HepG2 (cell line): Measurements from ENCODE around the gene NPBWR2. TPM values are rescaled to one million over a fixed set of nuclear protein-coding genes. Genes with fewer than 3 reads are reported as not detected.

Experiments used
- ATAC-seq: fragments of 200-7000 bp; cut with Tn5 transposase; 3 replicates; pipeline ENCODE4 v1.9.1; 2020; ENCODE audit warnings: mild to moderate bottlenecking, moderate library complexity
- BruUV-seq: library from RNA; stranded (reverse); fragments of 400-500 nt; replicated peaks from 2 replicates; lab custom pipeline; 2021; lab: Mats Ljungman, UMichigan
- CTCF ChIA-PET: fragments of 300-600 bp; formaldehyde crosslinking; extraction: SDS; loops from one replicate; lab custom pipeline; 2021; ENCODE audit warnings: low total read pairs, inconsistent platforms, low intra/inter-chr PET ratio; lab: Yijun Ruan, JAX
- POLR2A ChIA-PET: fragments of 350-600 bp; sonication (Branson Sonifier 250); formaldehyde crosslinking; loops from one replicate; lab custom pipeline; 2020; ENCODE audit warnings: antibody characterized with exemption, inconsistent platforms; lab: Yijun Ruan, JAX
- DNase-seq: peaks from one replicate; pipeline ENCODE4 v3.0.0-alpha.2; 2015; ENCODE audit warnings: low spot score
- FAIRE-seq: peaks from 3 replicates; lab custom pipeline; 2011; peaks lifted over from hg19 to GRCh38; lab: Jason Lieb, UNC
- H2AFZ ChIP-seq: one replicate; pipeline ENCODE4 v1.6.1; 2011; ENCODE audit warnings: low read length, inconsistent platforms
- H3K27ac ChIP-seq: fragments of 300-600 bp; 3 replicates; pipeline ENCODE4 v1.8.0; 2011; ENCODE audit warnings: mixed run types, mild to moderate bottlenecking, mixed read lengths, low read length, inconsistent platforms; ENCODE audit not compliant: insufficient read depth; ENCODE audit errors: extremely low read length
- H3K27me3 ChIP-seq, 2 experiments: fragments of 200-600 bp in 1 of 2; 2 replicates in 1 of 2; 3 replicates in 1 of 2; pipeline versions ENCODE4 v1.6.0 to v1.8.0; 2011; ENCODE audit warnings: low read length in 2 of 2, mild to moderate bottlenecking in 2 of 2, moderate library complexity in 2 of 2, inconsistent platforms in 1 of 2; ENCODE audit not compliant: insufficient read depth in 2 of 2, control insufficient read depth in 1 of 2
- H3K36me3 ChIP-seq, 2 experiments: fragments of 200-600 bp in 1 of 2; replicated peaks in 1 of 2; 2 replicates in 1 of 2; 3 replicates in 1 of 2; pipeline versions ENCODE4 v1.5.1 to v1.8.0; 2011; ENCODE audit warnings: low read length in 2 of 2, inconsistent platforms in 1 of 2; ENCODE audit not compliant: insufficient read depth in 2 of 2, control insufficient read depth in 1 of 2
- H3K4me1 ChIP-seq: 2 replicates; pipeline ENCODE4 v1.5.1; 2012; ENCODE audit warnings: low read length, inconsistent platforms; ENCODE audit not compliant: insufficient read depth
- H3K4me2 ChIP-seq: 2 replicates; pipeline ENCODE4 v1.6.0; 2011; ENCODE audit warnings: low read depth, low read length, inconsistent platforms
- H3K4me3 ChIP-seq, 3 experiments: fragments of 200-600 bp in 1 of 3; sonication (generic), shearing (Covaris generic) in 1 of 3; replicated peaks in 1 of 3; 2 replicates each; pipeline ENCODE4 v1.5.1; 2011 to 2016; ENCODE audit warnings: low read length in 3 of 3, inconsistent platforms in 2 of 3, low read depth in 2 of 3, mild to moderate bottlenecking in 2 of 3, control low read depth in 1 of 3, mixed read lengths in 1 of 3; ENCODE audit not compliant: insufficient read depth in 1 of 3
- H3K79me2 ChIP-seq: one replicate; pipeline ENCODE4 v1.6.1; 2011; ENCODE audit warnings: low read length, inconsistent platforms; ENCODE audit not compliant: insufficient read depth
- H3K9ac ChIP-seq: 2 replicates; pipeline ENCODE4 v1.6.0; 2011; ENCODE audit warnings: mild to moderate bottlenecking, low read depth, low read length, inconsistent platforms; ENCODE audit not compliant: insufficient read depth
- H3K9me3 ChIP-seq: 2 replicates; pipeline ENCODE4 v1.5.1; 2012; ENCODE audit warnings: mild to moderate bottlenecking, low read length
- H4K20me1 ChIP-seq: 2 replicates; pipeline ENCODE4 v1.6.0; 2011; ENCODE audit warnings: inconsistent platforms, mild to moderate bottlenecking, low read length, moderate library complexity; ENCODE audit not compliant: insufficient read depth
- ARID5B ChIP-seq: IDR thresholded peaks from 2 replicates; pipeline ENCODE4 v1.4.0; 2020; ENCODE audit warnings: mild to moderate bottlenecking, missing genetic modification reagents
- BORCS8-MEF2B ChIP-seq: sonication (generic); formaldehyde crosslinking; IDR thresholded peaks from 2 replicates; pipeline ENCODE4 v1.8.0; 2022; ENCODE audit warnings: mild to moderate bottlenecking, missing genetic modification reagents
- CREB1 ChIP-seq, 2 experiments: fragments of 450-650 bp in 1 of 2; IDR thresholded peaks; 2 replicates each; pipeline ENCODE4 v1.6.1; 2016 to 2017; ENCODE audit warnings: control low read depth in 1 of 2, mild to moderate bottlenecking in 1 of 2, missing compliant biosample characterization in 1 of 2, missing genetic modification characterization in 1 of 2
- GMEB2 ChIP-seq: IDR thresholded peaks from 2 replicates; pipeline ENCODE4 v1.6.1; 2016; ENCODE audit warnings: missing biosample characterization, missing genetic modification reagents, low read depth
- NFE2 ChIP-seq: sonication (generic); formaldehyde crosslinking; IDR thresholded peaks from 2 replicates; pipeline ENCODE4 v1.4.0; 2020; ENCODE audit warnings: missing genetic modification reagents
- TSC22D2 ChIP-seq: sonication (generic); formaldehyde crosslinking; IDR thresholded peaks from 2 replicates; pipeline ENCODE4 v1.5.1; 2020; ENCODE audit warnings: missing genetic modification reagents, mild to moderate bottlenecking, borderline replicate concordance
- WIZ ChIP-seq: sonication (generic); formaldehyde crosslinking; IDR thresholded peaks from 2 replicates; pipeline ENCODE4 v1.5.1; 2020; ENCODE audit warnings: mild to moderate bottlenecking, missing genetic modification reagents
- ZMYM3 ChIP-seq: sonication (generic); formaldehyde crosslinking; IDR thresholded peaks from 2 replicates; pipeline ENCODE4 v1.5.1; 2020; ENCODE audit warnings: mild to moderate bottlenecking, missing genetic modification reagents
- ZNF333 ChIP-seq: sonication (generic); formaldehyde crosslinking; IDR thresholded peaks from 2 replicates; pipeline ENCODE4 v1.4.0; 2020; ENCODE audit warnings: mild to moderate bottlenecking, missing genetic modification reagents, borderline replicate concordance
- WGBS: methylation state at CpG from one replicate; pipeline ENCODE4 v1.1.6; 2017; ENCODE audit warnings: low lambda C conversion rate; 5-methylcytosine and 5-hydroxymethylcytosine counted together
- in situ Hi-C: cut with HindIII; loops from 2 replicates; pipeline ENCODE4 v1.10.0; 2017; ENCODE audit warnings: low pct_unique_long_range_greater_than_20kb; ENCODE audit not compliant: extremely low pct_ligation_motif_present
- intact Hi-C: fragments of 100-400 bp; cut with micrococcal nuclease; formaldehyde crosslinking; loops from one replicate; pipeline ENCODE4 v1.10.0; 2022; ENCODE audit not compliant: unreplicated experiment
- polyA plus RNA-seq, 8 experiments: library from polyadenylated mRNA; depleted of rRNA in 3 of 8; stranded (reverse) in 7 of 8; unstranded in 1 of 8; fragments of >200 nt; fragmentation: Illumina TruSeq in 4 of 8; extraction: Trizol in 4 of 8; gene quantifications; 2 replicates each; pipeline versions ENCODE4 v1.2.1 to v1.2.3, GENCODE V29; 2011 to 2016; ENCODE audit warnings: low read depth in 4 of 8, missing spikeins in 1 of 8, mixed read lengths in 1 of 8; ENCODE audit not compliant: insufficient read depth in 1 of 8
- total RNA-seq, 5 experiments: library from RNA; depleted of rRNA; stranded (reverse); fragments of >200 nt; fragmentation: Illumina TruSeq; extraction: Trizol; gene quantifications; 2 replicates each; pipeline ENCODE4 v1.2.3, GENCODE V29; 2016; ENCODE audit warnings: low read depth in 1 of 5
- TF ChIP-seq, protein P1 (sequence below): conservative IDR thresholded peaks from 2 replicates; pipeline ENCODE4 v1.6.1; 2018; ENCODE audit warnings: missing genetic modification reagents

The NPBWR2 gene
- total and polyA plus RNA-seq, 2 of the 13 experiments (the other 11 are each of a cell fraction or from before 2014, with no cell fraction given) = not detected

DNA sequence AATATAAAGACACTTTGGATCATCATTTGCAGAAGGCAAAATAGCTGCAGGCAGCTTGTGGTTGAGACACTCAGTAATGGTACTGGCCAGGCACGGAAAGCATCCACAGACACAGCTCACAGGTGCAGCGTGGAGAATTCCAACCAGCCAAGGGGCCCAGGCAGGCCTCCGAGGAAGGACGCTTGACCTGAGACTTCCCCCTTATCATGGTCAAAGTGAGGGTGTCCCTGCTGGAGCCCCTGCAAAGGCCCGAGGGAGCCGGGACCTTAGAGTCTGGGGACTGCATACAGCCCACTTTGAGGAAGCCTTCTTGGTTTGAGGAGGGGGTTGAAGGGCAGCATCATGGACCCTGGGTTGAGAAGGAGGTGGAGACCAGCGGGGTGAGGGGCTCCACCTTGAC is 41.8 kb upstream of the NPBWR2 start:
- H3K4me2 ChIP-seq = no peak overlapping the region

DNA sequence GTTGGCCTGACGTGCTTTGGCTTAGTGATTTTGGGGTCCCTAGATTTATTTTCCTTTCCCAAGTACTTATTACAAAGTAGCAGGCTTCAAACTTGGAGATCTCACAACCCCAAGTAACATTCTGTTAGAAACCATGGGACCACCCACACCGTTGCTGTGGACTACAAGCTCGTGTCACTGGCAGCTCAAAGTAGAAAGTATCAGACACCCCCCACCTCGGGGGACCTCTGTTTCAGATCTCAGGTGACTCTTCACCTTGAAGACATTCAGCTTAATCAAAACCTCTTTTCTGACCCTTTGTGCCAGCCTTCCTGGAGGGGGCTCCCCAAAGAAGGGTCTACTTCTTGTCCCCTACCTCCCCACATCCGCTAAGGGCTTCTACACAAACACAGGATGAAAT is 41.2 kb upstream of the NPBWR2 start:
- peaks cover 12% of the 10 kb centered on the region; the same call in 1 of the 2 replicates for H3K4me1 ChIP-seq
- BruUV-seq = no TSS peak
- no peak overlapping the region for H3K9ac ChIP-seq
- no peaks in the 10 kb centered on the region for H3K79me2 ChIP-seq
- H3K4me2 ChIP-seq = no peak overlapping the region
- no peak for FAIRE-seq
- H3K27me3 ChIP-seq = peaks cover 5 to 23% of the 10 kb centered on the region in 2 experiments; a peak in 4 of 5 replicates
- H3K36me3 ChIP-seq = no peaks in the 10 kb centered on the region
- DNase-seq = no peak
- no peak overlapping the region for H2AFZ ChIP-seq
- intact Hi-C loops = no loop called here
- 11% methylated on average over 5 of the region's 5 CpGs for WGBS
- H3K27ac ChIP-seq = no peak overlapping the region
- H3K4me3 ChIP-seq = no peak overlapping the region
- H3K9me3 ChIP-seq = peaks cover 26% of the 10 kb centered on the region
- ChIA-PET CTCF (no interaction called here), POLR2A (no interaction called here)
- in situ Hi-C loops = no loop called here
- no peak for ATAC-seq
- no peaks in the 10 kb centered on the region for H4K20me1 ChIP-seq
- TF ChIP-seq NFE2 = no peak
- TF ChIP-seq, protein P1, sequence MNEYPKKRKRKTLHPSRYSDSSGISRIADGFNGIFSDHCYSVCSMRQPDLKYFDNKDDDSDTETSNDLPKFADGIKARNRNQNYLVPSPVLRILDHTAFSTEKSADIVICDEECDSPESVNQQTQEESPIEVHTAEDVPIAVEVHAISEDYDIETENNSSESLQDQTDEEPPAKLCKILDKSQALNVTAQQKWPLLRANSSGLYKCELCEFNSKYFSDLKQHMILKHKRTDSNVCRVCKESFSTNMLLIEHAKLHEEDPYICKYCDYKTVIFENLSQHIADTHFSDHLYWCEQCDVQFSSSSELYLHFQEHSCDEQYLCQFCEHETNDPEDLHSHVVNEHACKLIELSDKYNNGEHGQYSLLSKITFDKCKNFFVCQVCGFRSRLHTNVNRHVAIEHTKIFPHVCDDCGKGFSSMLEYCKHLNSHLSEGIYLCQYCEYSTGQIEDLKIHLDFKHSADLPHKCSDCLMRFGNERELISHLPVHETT (CRISPR knock-in tag) = no peak
- no peak for TF ChIP-seq ARID5B (CRISPR knock-in tag)
- no peak for TF ChIP-seq ZMYM3 (CRISPR knock-in tag)

More for the DNA sequence above, 41.8 kb upstream of the NPBWR2 start:
- H3K27ac ChIP-seq = no peak overlapping the region
- BruUV-seq = no TSS peak
- H3K4me3 ChIP-seq = no peak overlapping the region
- H2AFZ ChIP-seq = no peak overlapping the region
- CTCF ChIA-PET = no interaction called here
- FAIRE-seq (no peak), DNase-seq (no peak), ATAC-seq (no peak)
- H3K79me2 ChIP-seq = no peaks in the 10 kb centered on the region
- no peaks in the 10 kb centered on the region for H3K36me3 ChIP-seq
- peaks cover 6 to 26% of the 10 kb centered on the region in 2 experiments; a peak in 4 of 5 replicates for H3K27me3 ChIP-seq
- H3K4me1 ChIP-seq = peaks cover 12% of the 10 kb centered on the region; the same call in 1 of the 2 replicates
- TF ChIP-seq ZNF333 = no peak
- TF ChIP-seq GMEB2 (CRISPR knock-in tag) = no peak
- no peak for TF ChIP-seq BORCS8-MEF2B (CRISPR knock-in tag)
- TF ChIP-seq WIZ (CRISPR knock-in tag) = no peak
- no peak for TF ChIP-seq TSC22D2 (CRISPR knock-in tag)
- TF ChIP-seq CREB1 (IDR thresholded peaks at IDR 0.05) = no peak
- no peak for TF ChIP-seq CREB1 (CRISPR knock-in tag; IDR thresholded peaks at IDR 0.05)
- intact Hi-C loops = no loop called here
- no peaks in the 10 kb centered on the region for H4K20me1 ChIP-seq
- peaks cover 21% of the 10 kb centered on the region for H3K9me3 ChIP-seq
- WGBS = 46% methylated on average over 7 of the region's 7 CpGs
- in situ Hi-C loops = no loop called here
- POLR2A ChIA-PET = no interaction called here
- H3K9ac ChIP-seq = no peak overlapping the region
